ENCODE data around the gene CREG2.

- TF ChIP-seq POLR2A (IDR thresholded peaks at IDR 0.05) (no peak), CTCF (IDR thresholded peaks at IDR 0.05) (no peak)
Measured at GRCh38 chr2:101408925-101409324, 21.6 kb upstream of the CREG2 start.

Measured in lower leg skin (tissue), 3 donors.